Fibroblast of lung (primary cell): Measurements from ENCODE around the gene DCAF15.

Experiments
- EZH2 ChIP-seq: IDR thresholded peaks from 2 replicates; pipeline ENCODE4 v1.5.1; 2012; ENCODE audit warnings: low read length, control low read depth, mild to moderate bottlenecking; ENCODE audit errors: missing control alignments
- TF ChIP-seq, protein P1 (sequence below), 2 donors: IDR thresholded peaks in 1 of 2; conservative IDR thresholded peaks in 1 of 2; 1 replicate in 1 of 2; 2 replicates in 1 of 2; pipeline ENCODE4 v1.5.1; 2011 to 2012; ENCODE audit warnings: low read length in 2 of 2, control low read depth in 1 of 2, inconsistent platforms in 1 of 2, low read depth in 1 of 2, mild to moderate bottlenecking in 1 of 2

DNA sequence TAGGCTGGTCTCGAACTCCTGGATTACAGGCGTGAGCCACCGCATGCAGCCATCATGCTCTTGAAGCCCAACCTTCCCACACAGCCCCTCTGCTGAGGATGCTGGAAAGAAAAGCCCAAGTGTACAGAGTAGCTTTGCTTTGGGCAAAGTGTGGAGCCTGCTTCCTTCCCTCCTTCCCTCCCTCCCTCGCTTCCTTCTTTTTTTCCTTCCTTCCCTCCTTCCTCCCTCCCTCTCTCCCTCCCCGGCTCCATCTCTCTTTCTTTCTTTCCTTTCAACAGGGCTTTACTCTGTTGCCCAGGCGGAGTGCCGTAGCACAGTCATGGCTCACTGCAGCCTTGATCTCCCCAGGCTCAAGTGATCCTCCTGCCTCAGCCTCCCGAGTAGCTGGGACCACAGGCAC lies 43.6 kb upstream of the DCAF15 start:
- TF ChIP-seq, protein P1, sequence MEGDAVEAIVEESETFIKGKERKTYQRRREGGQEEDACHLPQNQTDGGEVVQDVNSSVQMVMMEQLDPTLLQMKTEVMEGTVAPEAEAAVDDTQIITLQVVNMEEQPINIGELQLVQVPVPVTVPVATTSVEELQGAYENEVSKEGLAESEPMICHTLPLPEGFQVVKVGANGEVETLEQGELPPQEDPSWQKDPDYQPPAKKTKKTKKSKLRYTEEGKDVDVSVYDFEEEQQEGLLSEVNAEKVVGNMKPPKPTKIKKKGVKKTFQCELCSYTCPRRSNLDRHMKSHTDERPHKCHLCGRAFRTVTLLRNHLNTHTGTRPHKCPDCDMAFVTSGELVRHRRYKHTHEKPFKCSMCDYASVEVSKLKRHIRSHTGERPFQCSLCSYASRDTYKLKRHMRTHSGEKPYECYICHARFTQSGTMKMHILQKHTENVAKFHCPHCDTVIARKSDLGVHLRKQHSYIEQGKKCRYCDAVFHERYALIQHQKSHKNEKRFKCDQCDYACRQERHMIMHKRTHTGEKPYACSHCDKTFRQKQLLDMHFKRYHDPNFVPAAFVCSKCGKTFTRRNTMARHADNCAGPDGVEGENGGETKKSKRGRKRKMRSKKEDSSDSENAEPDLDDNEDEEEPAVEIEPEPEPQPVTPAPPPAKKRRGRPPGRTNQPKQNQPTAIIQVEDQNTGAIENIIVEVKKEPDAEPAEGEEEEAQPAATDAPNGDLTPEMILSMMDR (conservative IDR thresholded peaks at IDR 0.05 in 1 of 2, IDR thresholded peaks at IDR 0.05 in 1 of 2; ENCODE audit: low read depth in 1 of 2, low read length in 2 of 2), result no peak
- TF ChIP-seq EZH2, result no peak
